NCI-H2196 treated with DMSO at 0.1 percent for 48 hours (cell line): ENCODE measurements around the gene FCHO1.
"Not testable (repeated sequence)": the region's sequence is repeated elsewhere in the genome, so short reads cannot be mapped to it uniquely, and the experiment has no call there.

Experiments
- DNase-seq: peaks from one replicate; lab custom pipeline; 2025; ENCODE audit not compliant: unreplicated experiment; lab: John Stamatoyannopoulos, UW

FCHO1 gene

DNA sequence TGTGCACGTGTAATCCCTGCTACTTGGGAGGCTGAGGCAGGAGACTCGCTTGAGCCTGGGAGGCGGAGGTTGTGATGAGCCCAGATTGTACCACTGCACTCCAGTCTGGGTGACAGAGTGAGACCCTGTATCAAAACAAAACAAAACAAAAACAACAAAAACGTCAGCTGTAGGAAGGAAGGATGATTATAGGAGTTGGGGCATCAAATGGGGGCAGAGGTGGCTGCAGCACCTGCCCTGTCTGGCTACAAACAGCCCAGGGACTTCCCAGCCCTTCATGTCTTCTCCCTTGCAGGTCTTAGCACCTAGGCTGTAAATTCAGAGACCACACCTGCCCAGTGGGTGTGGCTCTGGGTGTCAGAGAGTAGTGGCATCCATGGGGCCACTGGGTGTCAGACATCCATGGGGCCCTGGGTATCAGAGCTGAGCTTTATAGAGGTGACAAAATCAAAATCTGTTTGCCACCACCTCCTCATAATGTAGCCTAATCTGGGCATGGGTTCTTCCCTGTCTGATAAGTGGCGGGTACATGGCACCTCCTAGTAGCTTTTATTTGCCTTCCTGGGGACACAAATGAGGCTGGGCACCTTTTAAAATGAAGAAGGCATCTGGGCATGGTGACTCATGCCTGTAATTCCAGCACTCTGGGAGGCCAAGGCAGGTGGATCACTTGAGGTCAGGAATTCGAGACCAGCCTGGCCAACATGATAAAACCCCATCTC lies 38.9 kb downstream of the FCHO1 start:
- no peak for DNase-seq

- no peak for DNase-seq
Measured at GRCh38 chr19:17794412-17794730, 43.1 kb downstream of the FCHO1 start.

- peak; percentile 42 for DNase-seq
Measured at GRCh38 chr19:17794731-17795494, 43.6 kb downstream of the FCHO1 start, which contains the start of gene B3GNT3. Gene B3GNT3, plus strand, starts transcription at chr19:17795138. Its CDS starts 12,670 bp downstream, at chr19:17807808.

- no peak for DNase-seq
Measured at GRCh38 chr19:17795495-17795856, 44.2 kb downstream of the FCHO1 start.

- DNase-seq: no peak
Measured at GRCh38 chr19:17796013-17796837, 44.9 kb downstream of the FCHO1 start.

- DNase-seq: no peak
Measured at GRCh38 chr19:17796838-17797423, 45.7 kb downstream of the FCHO1 start.

DNA sequence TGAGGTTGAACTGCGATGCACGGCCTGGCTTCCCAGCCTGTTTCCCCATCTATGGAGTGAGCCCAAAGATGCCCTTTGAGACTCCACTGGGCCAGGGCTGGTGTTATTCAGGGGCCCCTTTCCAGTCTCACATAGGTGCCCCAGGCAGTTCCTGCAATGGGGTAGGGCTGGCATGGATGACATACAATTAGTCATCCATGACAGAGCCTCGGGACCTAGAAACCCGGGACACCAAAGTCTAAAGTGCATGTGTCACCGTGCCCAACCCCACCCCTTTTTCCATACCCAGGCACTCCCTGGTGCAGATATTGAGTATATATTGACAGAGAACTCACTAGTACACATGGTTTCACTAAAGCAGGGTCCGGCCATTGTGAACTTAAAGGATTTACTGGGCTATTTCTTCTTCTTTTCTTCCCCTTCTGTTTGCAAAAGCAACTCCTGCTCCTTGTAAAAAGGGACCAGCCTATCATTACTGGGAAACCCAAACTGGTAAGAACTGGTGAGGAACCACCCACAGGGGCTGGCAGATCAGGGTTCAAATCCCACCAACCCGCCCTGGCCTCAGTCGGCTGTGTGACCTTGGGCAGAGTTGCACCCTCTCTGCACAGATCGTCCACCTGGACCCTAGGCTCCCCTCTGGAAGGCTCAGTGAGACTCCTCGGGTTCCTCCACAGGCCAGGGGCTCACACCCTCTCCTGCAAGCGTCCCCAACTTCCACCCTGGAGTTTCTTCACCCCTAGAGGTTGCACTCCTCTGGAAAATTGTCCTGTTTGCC lies 46.3 kb downstream of the FCHO1 start:
- no peak for DNase-seq

GRCh38 chr19:17798599-17798998 lies 47.3 kb downstream of the FCHO1 start:
- not testable (repeated sequence) for DNase-seq

DNA sequence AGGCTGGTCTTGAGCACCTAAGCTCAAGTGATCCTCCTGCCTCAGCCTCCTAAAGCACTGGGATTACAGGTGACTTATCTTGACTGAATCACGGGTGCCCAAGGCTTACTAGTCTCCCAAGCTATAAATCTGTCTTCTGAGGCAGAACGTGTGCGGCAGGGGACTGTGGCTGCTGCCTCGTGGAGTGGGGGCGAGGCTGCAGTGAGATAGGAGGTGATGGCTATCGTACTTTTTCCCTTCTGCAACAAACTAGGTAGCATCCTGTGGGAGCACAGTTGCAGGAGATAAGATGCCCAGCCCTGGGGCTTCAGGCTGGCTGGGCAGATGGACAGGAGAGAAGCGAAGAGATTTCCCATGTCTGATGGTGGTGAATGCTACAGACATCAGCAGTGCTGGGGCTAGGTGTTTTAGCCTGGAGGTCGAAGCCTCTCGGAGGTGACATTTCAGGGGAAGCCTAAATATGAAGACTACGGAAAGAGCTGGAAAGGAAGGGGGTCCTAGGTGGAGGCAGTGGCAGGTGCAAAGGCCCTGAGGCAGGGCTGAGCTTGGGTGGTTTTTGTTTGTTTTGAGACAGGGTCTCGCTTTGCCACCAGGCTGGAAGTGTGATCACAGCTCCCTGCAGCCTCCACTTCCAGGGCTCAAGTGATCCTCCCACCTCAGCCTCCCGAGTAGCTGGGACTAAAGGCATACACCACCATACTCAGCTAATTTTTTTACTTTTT lies 51.0 kb downstream of the FCHO1 start:
- DNase-seq: no peak

GRCh38 chr19:17803264-17803896 lies 52.1 kb downstream of the FCHO1 start:
- no peak for DNase-seq

GRCh38 chr19:17805427-17805826 lies 54.1 kb downstream of the FCHO1 start:
- DNase-seq: no peak

GRCh38 chr19:17806945-17807344 lies 55.7 kb downstream of the FCHO1 start:
- no peak for DNase-seq

DNA sequence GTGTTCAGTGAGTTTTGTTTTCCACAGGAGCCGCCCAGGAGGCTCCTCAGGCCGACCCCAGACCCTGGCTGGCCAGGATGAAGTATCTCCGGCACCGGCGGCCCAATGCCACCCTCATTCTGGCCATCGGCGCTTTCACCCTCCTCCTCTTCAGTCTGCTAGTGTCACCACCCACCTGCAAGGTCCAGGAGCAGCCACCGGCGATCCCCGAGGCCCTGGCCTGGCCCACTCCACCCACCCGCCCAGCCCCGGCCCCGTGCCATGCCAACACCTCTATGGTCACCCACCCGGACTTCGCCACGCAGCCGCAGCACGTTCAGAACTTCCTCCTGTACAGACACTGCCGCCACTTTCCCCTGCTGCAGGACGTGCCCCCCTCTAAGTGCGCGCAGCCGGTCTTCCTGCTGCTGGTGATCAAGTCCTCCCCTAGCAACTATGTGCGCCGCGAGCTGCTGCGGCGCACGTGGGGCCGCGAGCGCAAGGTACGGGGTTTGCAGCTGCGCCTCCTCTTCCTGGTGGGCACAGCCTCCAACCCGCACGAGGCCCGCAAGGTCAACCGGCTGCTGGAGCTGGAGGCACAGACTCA lies 56.5 kb downstream of the FCHO1 start:
- DNase-seq: no peak

GRCh38 chr19:17811103-17811502 lies 59.8 kb downstream of the FCHO1 start:
- DNase-seq: no peak

GRCh38 chr19:17811681-17812080 lies 60.4 kb downstream of the FCHO1 start:
- no peak for DNase-seq

DNA sequence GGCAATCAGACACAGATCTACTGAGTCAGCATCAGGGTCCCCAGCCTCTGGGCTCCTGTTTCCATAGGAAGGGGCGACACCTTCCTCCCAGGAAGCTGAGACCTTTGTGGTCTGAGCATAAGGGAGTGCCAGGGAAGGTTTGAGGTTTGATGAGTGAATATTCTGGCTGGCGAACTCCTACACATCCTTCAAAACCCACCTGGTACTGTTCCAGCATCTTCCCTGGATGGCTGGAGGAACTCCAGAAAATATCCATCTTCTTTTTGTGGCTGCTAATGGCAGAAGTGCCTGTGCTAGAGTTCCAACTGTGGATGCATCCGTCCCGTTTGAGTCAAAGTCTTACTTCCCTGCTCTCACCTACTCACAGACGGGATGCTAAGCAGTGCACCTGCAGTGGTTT lies 60.8 kb downstream of the FCHO1 start:
- DNase-seq: no peak

- no peak for DNase-seq
Measured at GRCh38 chr19:17817668-17818363, 66.5 kb downstream of the FCHO1 start.

DNA sequence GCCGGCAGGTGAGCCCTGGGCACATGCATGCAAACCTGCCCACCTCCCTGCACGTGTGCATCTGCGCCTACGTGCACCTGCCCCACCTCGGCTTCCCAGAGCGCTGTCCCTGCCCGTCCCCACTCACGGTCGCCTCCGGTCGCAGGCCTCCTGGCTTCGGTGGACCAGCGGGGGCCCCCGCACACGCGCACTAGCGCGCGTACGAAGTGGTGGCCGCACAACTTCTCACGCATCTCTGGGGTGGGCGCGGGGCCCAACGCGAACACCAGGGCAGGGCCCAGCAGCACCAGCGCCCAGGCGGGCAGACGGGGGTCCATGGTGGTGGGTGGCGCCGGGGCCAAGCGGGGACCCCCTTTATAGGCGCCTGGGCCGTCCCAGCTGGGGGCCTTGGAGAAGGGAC lies 69.9 kb downstream of the FCHO1 start, which contains the start of gene INSL3:
INSL3 (minus strand) TSS at position 330 of the 400 bp plus-strand sequence; CDS start at position 317, 13 bp downstream.
- DNase-seq: no peak
